Endothelial cell of umbilical vein (primary cell): ENCODE data around the gene EPSTI1. TPM values are rescaled to one million over a fixed set of nuclear protein-coding genes. Genes with fewer than 3 reads are reported as not detected.

ENCODE experiments used
- BruUV-seq: library from RNA; stranded (reverse); fragments of 400-500 nt; replicated peaks from 2 replicates; lab custom pipeline; 2021; lab: Mats Ljungman, UMichigan
- CTCF ChIA-PET: fragments of 300-600, 350-600 bp; sonication (Branson Sonifier 250); formaldehyde crosslinking; loops from one replicate; lab custom pipeline; 2021; ENCODE audit warnings: antibody characterized with exemption, inconsistent platforms; lab: Charles Lee
- POLR2A ChIA-PET: fragments of 300-600, 350-600 bp; sonication (Branson Sonifier 250); formaldehyde crosslinking; loops from one replicate; lab custom pipeline; 2021; ENCODE audit warnings: antibody characterized with exemption, inconsistent platforms; lab: Charles Lee
- DNase-seq: peaks from one replicate; pipeline ENCODE4 v3.0.0-alpha.2; 2011; ENCODE audit warnings: low read depth, low spot score
- FAIRE-seq: peaks from 2 replicates; lab custom pipeline; 2011; peaks lifted over from hg19 to GRCh38; lab: Jason Lieb, UNC
- H2AFZ ChIP-seq: 2 replicates; pipeline ENCODE4 v1.6.0; 2012; ENCODE audit warnings: low read depth, low read length, control low read depth, inconsistent platforms
- H3K27ac ChIP-seq: 2 replicates; pipeline ENCODE4 v1.5.1; 2011; ENCODE audit warnings: low read depth, mild to moderate bottlenecking, control low read depth, low read length, moderate library complexity; ENCODE audit not compliant: insufficient read depth
- H3K27me3 ChIP-seq, 2 experiments: 2 replicates each; pipeline versions ENCODE4 v1.6.0 to v1.6.1; 2011; ENCODE audit warnings: low read length in 2 of 2, mixed read lengths in 1 of 2; ENCODE audit not compliant: control insufficient read depth in 2 of 2, insufficient read depth in 2 of 2
- H3K36me3 ChIP-seq, 2 experiments: 2 replicates in 1 of 2; 3 replicates in 1 of 2; pipeline ENCODE4 v1.5.1; 2011; ENCODE audit warnings: low read length in 2 of 2, mild to moderate bottlenecking in 1 of 2, moderate library complexity in 1 of 2; ENCODE audit not compliant: control insufficient read depth in 2 of 2, insufficient read depth in 2 of 2; ENCODE audit errors: extremely low read depth in 1 of 2
- H3K4me1 ChIP-seq: 3 replicates; pipeline ENCODE4 v1.5.1; 2011; ENCODE audit warnings: mild to moderate bottlenecking, low read length; ENCODE audit not compliant: control insufficient read depth, insufficient read depth; ENCODE audit errors: extremely low read depth
- H3K4me2 ChIP-seq: 2 replicates; pipeline ENCODE4 v1.6.1; 2011; ENCODE audit warnings: low read length, control low read depth, mixed read lengths; ENCODE audit not compliant: insufficient read depth
- H3K4me3 ChIP-seq, 3 experiments: fragments of 200-600 bp in 1 of 3; sonication (generic), shearing (Covaris generic) in 1 of 3; replicated peaks in 1 of 3; 2 replicates each; pipeline ENCODE4 v1.5.1; 2011 to 2016; ENCODE audit warnings: control low read depth in 3 of 3, low read length in 3 of 3, mild to moderate bottlenecking in 2 of 3, inconsistent platforms in 1 of 3, low read depth in 1 of 3, moderate library complexity in 1 of 3; ENCODE audit not compliant: insufficient read depth in 1 of 3
- H3K79me2 ChIP-seq: 2 replicates; pipeline ENCODE4 v1.6.0; 2012; ENCODE audit warnings: low read length, inconsistent platforms; ENCODE audit not compliant: control insufficient read depth, insufficient read depth
- H3K9ac ChIP-seq: replicated peaks from 2 replicates; pipeline ENCODE3; 2011; ENCODE audit warnings: low read length, control low read depth; ENCODE audit not compliant: insufficient read depth; ENCODE audit errors: extremely low read depth
- H3K9me1 ChIP-seq: replicated peaks from 3 replicates; pipeline ENCODE4 v1.6.0; 2011; ENCODE audit warnings: mild to moderate bottlenecking, low read length; ENCODE audit not compliant: control insufficient read depth, insufficient read depth; ENCODE audit errors: extremely low read depth
- H3K9me3 ChIP-seq: replicated peaks from 2 replicates; pipeline ENCODE4 v1.5.1; 2012; ENCODE audit warnings: low read length, inconsistent platforms; ENCODE audit not compliant: control insufficient read depth, insufficient read depth
- H4K20me1 ChIP-seq: replicated peaks from 2 replicates; pipeline ENCODE3; 2011; ENCODE audit warnings: mild to moderate bottlenecking, low read length; ENCODE audit not compliant: control insufficient read depth, insufficient read depth; ENCODE audit errors: extremely low read depth
- EZH2 ChIP-seq: IDR thresholded peaks from 2 replicates; pipeline ENCODE4 v1.6.1; 2012; ENCODE audit warnings: borderline replicate concordance, low read depth, mild to moderate bottlenecking, moderate library complexity, low read length, inconsistent platforms; ENCODE audit not compliant: severe bottlenecking
- FOS ChIP-seq: IDR thresholded peaks from 2 replicates; pipeline ENCODE4 v1.6.1; 2011; ENCODE audit warnings: mild to moderate bottlenecking, low read length, moderate library complexity, borderline replicate concordance; ENCODE audit not compliant: insufficient read depth
- GATA2 ChIP-seq: IDR thresholded peaks from 2 replicates; pipeline ENCODE4 v1.7.0; 2011; ENCODE audit warnings: low read depth, mild to moderate bottlenecking, moderate library complexity, mixed read lengths, low read length; ENCODE audit not compliant: insufficient read length, insufficient read depth
- JUN ChIP-seq: IDR thresholded peaks from 2 replicates; pipeline ENCODE4 v1.6.1; 2011; ENCODE audit warnings: borderline replicate concordance, low read depth; ENCODE audit not compliant: insufficient read length, insufficient read depth
- MYC ChIP-seq: IDR thresholded peaks from one replicate; pipeline ENCODE4 v1.6.1; 2011; ENCODE audit warnings: mild to moderate bottlenecking, low read depth, low read length
- POLR2A ChIP-seq: IDR thresholded peaks from 2 replicates; pipeline ENCODE4 v1.6.1; 2012; ENCODE audit warnings: low read depth, mild to moderate bottlenecking, control low read depth, low read length
- POLR2AphosphoS5 ChIP-seq: IDR thresholded peaks from 2 replicates; pipeline ENCODE4 v1.6.1; 2012; ENCODE audit warnings: low read depth, mild to moderate bottlenecking, control low read depth, low read length, moderate library complexity; ENCODE audit not compliant: insufficient read depth
- dilution Hi-C: fragments of 300-500 bp; cut with MboI; formaldehyde crosslinking; loops from one replicate; pipeline ENCODE4 v1.15.0; 2019; ENCODE audit warnings: low sequenced_read_pairs; ENCODE audit not compliant: extremely low pct_ligation_motif_present
- intact Hi-C: fragments of 100-400 bp; cut with micrococcal nuclease; formaldehyde crosslinking; loops from one replicate; pipeline ENCODE4 v1.10.0; 2022
- polyA plus RNA-seq, 4 experiments: library from polyadenylated mRNA; depleted of rRNA in 3 of 4; stranded (reverse) in 3 of 4; unstranded in 1 of 4; fragments of >200 nt; gene quantifications; 2 replicates each; pipeline versions ENCODE4 v1.2.1 to v1.2.3, GENCODE V29; 2011 to 2012; ENCODE audit warnings: missing spikeins in 1 of 4
- total RNA-seq: library from RNA; stranded (reverse); gene quantifications from 2 replicates; pipeline ENCODE4 v1.2.3, GENCODE V29; 2021
- TF ChIP-seq, protein P1 (sequence below): IDR thresholded peaks from 2 replicates; pipeline ENCODE4 v1.6.1; 2011; ENCODE audit not compliant: insufficient read depth, insufficient read length
- TF ChIP-seq, protein P2 (sequence below), 2 donors: IDR thresholded peaks; 1 replicate in 1 of 2; 2 replicates in 1 of 2; pipeline ENCODE4 v1.5.1; 2011; ENCODE audit warnings: low read length in 2 of 2, mild to moderate bottlenecking in 2 of 2, moderate library complexity in 2 of 2, control low read depth in 1 of 2, inconsistent platforms in 1 of 2, low read depth in 1 of 2; ENCODE audit not compliant: insufficient read depth in 1 of 2; ENCODE audit errors: extremely low read depth in 1 of 2

EPSTI1 gene
- total and polyA plus RNA-seq, 2 donors (not counting 3 experiments of a cell fraction or from before 2014, with no cell fraction given): 0.77 to 3.1 TPM

DNA sequence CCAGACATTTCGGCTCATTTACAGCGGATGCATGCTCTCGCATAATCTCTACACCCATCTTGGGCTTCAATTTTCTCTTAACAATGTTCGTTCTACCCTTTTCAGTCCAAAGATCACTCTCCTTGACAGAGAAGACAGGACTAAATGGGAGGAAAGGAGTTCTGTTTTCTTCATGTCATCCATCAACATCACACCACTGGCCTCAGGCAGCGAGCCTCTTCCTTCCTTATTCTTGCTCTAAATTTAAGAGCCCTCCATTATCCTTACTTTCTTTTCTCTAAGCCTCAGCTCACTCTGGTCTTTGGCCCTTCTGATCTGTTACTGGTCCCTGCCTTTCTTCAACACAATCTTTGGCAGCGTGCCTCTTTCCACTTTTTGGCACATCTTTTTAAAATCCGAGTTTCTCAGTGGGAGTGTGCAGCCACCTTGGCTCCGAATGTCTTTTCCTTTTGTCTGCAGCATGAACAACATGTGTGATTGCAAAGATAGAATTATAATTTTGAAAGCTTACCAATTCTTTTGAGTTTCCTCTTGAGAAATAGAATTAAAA, 111.9 kb downstream of the EPSTI1 start:
- dilution Hi-C loops: no loop called here
- Histone ChIP-seq H3K9me1 (no peaks in the 10 kb centered on the region), H2AFZ (no peak overlapping the region), H3K27me3 (peaks cover 2 to 5% of the 10 kb centered on the region in 2 experiments), H3K79me2 (no peaks in the 10 kb centered on the region), H4K20me1 (no peaks in the 10 kb centered on the region), H3K9me3 (no peaks in the 10 kb centered on the region), H3K9ac (no peak overlapping the region), H3K4me1 (peaks cover 7% of the 10 kb centered on the region), H3K27ac (no peak overlapping the region), H3K4me3 (no peak overlapping the region), H3K4me2 (no peak overlapping the region), H3K36me3 (no peaks in the 10 kb centered on the region)
- POLR2A ChIA-PET: no interaction called here
- DNase-seq (no peak), FAIRE-seq (no peak)
- CTCF ChIA-PET: interaction anchor here (1.2 kb wide), 1 partner anchor 15 kb away, joined by 3 read pairs; no protein-coding TSS in a partner anchor
- no TSS peak for BruUV-seq
- intact Hi-C loops: loop anchor here (5.0 kb wide), 1 partner anchor 907 kb away; the partner anchor contains the start of gene ENOX1
- TF ChIP-seq POLR2A: no peak
- no peak for TF ChIP-seq POLR2AphosphoS5
- TF ChIP-seq, protein P1, sequence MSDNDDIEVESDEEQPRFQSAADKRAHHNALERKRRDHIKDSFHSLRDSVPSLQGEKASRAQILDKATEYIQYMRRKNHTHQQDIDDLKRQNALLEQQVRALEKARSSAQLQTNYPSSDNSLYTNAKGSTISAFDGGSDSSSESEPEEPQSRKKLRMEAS: no peak
- no peak for TF ChIP-seq FOS
- TF ChIP-seq MYC: no peak
- no peak for TF ChIP-seq EZH2
- no peak for TF ChIP-seq JUN
- TF ChIP-seq GATA2: no peak
- TF ChIP-seq, protein P2, sequence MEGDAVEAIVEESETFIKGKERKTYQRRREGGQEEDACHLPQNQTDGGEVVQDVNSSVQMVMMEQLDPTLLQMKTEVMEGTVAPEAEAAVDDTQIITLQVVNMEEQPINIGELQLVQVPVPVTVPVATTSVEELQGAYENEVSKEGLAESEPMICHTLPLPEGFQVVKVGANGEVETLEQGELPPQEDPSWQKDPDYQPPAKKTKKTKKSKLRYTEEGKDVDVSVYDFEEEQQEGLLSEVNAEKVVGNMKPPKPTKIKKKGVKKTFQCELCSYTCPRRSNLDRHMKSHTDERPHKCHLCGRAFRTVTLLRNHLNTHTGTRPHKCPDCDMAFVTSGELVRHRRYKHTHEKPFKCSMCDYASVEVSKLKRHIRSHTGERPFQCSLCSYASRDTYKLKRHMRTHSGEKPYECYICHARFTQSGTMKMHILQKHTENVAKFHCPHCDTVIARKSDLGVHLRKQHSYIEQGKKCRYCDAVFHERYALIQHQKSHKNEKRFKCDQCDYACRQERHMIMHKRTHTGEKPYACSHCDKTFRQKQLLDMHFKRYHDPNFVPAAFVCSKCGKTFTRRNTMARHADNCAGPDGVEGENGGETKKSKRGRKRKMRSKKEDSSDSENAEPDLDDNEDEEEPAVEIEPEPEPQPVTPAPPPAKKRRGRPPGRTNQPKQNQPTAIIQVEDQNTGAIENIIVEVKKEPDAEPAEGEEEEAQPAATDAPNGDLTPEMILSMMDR (IDR thresholded peaks at IDR 0.05; ENCODE audit: extremely low read depth in 1 of 2, insufficient read depth in 1 of 2, low read depth in 1 of 2, low read length in 2 of 2): no peak
